ENCODE data around the gene FDPS.
"Not testable (repeated sequence)": the region's sequence is repeated elsewhere in the genome, so short reads cannot be mapped to it uniquely, and the experiment has no call there.

FDPS gene

DNA sequence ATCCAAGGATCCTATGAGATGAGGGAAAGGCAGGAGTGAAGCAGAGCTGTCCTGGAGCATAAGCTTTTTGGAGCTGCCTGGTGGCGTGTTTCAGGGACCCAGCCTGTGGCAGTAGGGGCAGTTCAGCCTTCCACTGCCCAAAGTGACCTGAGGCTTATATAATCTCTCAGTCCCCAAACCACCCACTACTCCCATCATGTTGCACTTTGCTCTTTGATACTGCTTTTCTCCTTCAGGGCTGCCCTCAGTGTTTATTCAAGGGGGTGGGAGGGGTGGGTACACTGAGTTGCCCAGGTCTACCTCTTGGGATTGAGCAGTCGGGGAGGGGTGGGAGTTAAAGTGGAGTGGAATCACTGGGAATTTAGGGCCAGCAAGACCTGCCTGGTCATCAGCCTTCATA lies 22.1 kb upstream of the FDPS start:
- no peak for DNase-seq

DNA sequence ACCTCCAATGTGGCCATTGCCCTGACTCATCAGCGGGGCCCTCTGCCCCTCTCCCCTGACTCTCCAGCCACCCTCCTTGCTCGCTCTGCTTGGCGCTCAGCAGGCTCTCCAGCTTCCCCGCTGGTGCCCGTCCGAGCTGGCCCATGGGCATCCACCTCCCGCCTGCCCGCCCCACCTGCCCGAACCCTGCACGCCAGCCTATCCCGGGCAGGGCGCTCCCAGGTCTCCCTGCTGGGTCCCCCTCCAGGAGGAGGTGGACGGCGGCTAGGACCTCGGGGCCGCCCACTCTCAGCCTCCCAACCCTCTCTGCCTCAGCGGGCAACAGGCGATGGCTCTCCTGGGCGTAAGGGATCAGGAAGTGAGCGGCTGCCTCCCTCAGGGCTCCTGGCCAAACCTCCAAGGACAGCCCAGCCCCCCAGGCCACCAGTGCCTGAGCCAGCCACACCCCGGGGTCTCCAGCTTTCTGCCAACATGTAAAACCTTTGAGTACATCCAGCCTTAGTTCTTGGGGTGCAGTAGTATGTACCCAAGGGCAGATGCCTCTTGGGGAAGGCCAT lies 20.6 kb upstream of the FDPS start:
- no peak for DNase-seq

DNA sequence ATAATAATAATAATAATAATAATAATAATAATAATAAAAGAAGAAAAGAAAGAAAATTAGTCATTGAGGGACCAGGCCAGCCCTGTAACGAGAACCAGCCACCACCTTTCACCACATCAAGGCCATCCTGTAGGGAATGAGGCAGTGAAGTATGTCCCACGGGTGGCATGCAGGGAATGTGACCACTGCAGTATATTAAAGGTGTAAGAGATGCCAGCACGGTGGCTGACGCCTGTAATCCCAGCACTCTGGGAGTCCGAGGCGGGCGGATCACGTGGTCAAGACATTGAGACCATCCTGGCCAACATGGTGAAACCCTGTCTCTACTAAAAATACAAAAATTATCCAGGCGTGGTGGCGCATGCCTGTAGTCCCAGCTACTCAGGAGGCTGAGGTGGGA lies 17.7 kb upstream of the FDPS start:
- DNase-seq = not testable (repeated sequence)

- no peak for DNase-seq
Measured at GRCh38 chr1:155293086-155293749, 15.4 kb upstream of the FDPS start.

DNA sequence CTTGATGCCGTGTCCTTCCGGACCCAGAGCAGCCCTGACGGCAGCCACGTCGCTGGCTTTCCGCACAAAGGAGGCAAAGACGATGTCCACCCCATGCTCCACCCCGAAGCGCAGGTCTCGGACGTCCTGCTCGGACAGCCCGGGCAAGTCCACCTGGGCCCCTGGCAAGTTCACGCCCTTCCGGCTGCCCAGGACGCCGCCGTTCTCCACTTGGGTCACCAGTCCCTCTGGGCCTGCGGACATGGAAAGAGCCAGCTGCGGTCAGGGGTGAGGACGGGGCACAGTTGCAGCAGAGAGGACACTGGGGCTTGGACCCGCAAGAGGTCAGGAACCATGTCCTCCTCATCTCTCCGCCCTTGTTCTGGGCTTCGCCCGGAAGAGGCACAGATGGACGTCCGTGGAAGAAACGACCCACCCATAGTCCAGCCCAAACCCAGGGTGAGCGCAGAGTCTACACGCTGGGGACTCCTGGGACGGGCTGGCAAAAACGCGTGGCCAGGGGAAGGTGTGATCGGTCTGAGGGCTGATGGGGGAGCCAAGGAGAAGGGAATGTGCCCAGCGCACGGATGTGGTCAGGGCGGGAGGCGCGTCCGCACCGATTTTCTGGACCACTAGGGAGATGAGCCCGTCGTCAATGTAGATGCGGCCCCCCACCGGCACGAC lies 14.0 kb upstream of the FDPS start:
- DNase-seq = no peak

GRCh38 chr1:155295183-155295941 lies 13.3 kb upstream of the FDPS start:
- no peak for DNase-seq

- DNase-seq = no peak
Measured at GRCh38 chr1:155295942-155296267, 12.8 kb upstream of the FDPS start.

GRCh38 chr1:155296661-155297060 lies 12.0 kb upstream of the FDPS start:
- DNase-seq = no peak

DNA sequence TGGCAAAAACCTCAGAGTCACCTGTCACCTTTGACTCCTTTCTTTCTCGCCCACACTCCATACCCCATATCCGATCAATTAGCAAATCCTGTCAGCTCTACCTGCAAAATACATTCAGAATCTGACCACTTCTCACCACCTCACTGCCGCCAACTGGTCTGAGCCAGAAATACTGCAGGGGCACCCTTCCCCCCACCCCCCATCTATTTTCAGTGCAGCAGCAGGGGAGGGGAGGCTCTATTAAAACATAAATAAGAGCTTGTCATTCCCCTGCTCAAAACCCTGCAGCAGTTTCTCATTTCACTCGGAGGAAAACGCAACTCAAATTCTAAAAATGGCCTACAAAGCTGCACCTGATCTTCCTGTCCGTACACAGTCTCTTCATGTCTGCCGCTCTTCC lies 11.3 kb upstream of the FDPS start:
- DNase-seq = no peak

DNA sequence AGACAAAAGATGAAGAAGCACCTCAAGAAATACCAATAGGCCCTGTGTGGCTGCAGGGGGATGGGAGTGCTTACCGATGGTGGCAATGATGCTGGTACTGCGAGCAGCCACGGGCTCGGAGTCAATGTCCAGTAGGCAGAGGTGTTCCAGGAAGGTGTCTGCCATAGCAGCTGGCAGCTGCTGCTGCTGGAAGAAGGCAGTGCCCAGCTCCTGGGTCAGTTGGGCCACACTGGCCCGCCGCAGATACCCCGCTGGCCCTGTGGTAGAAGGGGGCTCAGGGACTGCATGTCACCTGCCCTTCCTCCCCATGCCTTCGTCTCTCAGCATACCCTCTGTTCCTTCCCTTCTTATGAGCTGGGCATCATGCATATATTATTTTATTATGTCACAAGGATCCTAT lies 8.6 kb upstream of the FDPS start:
- no peak for DNase-seq

DNA sequence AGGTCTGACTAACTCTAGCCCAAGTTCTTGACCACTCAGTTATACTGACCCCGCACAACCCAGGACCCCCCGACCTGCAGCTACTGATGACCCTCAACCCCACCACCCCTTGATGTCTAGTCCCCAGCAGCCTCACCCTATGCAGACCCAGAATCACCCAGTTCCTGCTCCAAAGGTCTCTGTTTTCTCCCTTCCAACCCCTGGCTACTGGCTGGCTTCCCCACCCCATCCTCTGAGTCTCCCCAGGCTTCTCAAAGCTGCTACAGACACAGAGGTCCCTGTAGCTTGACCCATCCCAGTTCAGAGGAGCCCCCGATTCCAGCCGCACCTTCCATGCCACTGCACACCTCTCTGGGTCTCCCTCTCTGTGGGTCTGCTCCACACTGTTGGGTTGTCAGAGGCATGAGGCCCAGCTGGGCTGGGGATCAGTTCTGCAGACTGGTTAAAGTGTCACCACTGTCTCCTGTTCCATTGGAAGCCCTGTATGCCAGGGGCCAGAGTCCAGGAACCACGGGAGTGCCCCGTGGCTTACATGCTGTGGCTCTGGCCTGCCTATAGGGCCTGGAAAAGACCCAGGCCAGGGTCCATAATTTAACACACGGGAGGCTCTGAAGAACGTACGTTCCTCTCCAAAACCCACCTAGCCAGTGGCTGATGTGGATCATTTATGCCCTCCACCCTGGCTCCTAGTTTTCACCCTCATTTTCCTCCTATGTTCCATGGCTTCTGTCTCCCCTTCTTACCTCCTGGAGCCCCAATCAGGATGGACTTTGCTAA lies 7.9 kb upstream of the FDPS start:
- no peak for DNase-seq

DNA sequence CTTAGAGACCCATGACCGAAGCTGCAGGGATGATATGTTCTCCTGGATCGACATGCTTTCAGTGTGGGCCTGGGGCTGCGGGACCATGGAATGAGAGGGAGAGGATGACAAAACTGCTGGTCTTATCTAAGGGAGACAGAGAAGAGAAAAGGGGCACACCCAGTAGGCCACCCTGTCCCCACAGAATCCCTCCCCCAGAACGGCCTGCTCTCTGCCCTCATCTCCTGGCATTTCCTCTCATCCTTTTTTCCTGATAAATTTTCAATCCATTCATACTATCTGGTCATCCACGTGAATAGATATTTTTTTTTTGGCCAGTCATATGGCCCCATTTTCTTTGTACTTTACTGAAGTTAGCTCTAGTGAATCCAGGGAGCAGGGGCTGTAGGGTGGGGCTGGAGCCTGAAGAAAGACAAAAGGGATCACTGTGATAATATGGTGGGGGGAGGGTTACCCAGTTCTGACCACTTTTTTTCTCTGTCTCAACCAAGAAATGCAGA lies 7.3 kb upstream of the FDPS start, which contains the start of gene PKLR:
TSS of gene PKLR (minus strand) at position 97 of the 500 bp plus-strand sequence. CDS start at position 54, 43 bp downstream.
- no peak for DNase-seq

DNA sequence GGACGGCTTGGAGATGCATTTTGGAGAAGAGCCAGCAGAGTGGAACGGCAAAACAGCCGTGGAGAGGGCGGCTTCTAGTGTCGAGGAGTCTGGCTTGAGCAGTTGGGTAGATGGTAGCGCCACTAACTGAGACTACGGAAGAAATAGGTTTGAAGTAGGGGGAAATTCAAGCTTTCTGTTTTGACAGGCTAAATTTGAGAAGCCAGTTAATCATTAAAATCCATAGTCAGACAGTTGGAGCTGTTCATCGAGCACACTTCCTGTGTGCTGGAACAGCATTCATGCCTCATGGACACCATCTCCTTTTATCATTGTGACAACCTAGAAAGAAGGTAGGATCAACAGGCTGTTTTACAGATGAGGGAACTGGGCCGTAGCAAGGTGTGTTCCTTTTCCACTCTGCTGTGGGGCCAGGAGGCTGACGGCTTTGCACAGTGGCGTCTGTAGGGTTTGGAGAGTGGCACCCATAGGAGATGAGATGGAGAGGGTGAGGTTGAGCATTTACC lies 4.1 kb upstream of the FDPS start:
- no peak for DNase-seq

- DNase-seq = no peak
Measured at GRCh38 chr1:155305881-155306391, 2.7 kb upstream of the FDPS start.

DNA sequence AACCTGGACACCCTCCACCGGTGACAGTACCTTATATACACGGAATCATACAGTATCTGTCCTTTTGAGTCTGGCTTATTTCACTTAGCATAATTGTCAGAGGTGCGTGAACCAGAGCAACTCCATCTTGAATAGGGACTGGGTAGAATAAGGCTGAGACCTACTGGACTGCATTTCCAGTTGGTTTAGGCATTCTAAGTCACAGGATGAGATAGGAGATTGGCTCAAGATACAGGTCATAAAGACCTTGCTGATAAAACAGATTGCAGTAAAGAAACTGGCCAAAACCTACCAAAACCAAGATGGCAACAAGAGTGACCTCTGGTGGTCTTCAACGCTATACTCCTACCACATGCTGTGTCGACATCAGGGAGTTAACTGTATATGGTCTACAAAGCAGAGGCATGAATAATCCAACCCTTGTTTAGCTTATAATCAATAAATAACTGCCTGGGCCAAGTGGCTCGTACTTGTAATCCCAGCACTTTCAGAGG lies 1.4 kb upstream of the FDPS start:
- DNase-seq = no peak

- no peak for DNase-seq
Measured at GRCh38 chr1:155309423-155310021, 856 bp downstream of the FDPS start.

GRCh38 chr1:155313261-155313660 lies 4.6 kb downstream of the FDPS start:
- DNase-seq = no peak

- DNase-seq = no peak
Measured at GRCh38 chr1:155316922-155317321, 8.3 kb downstream of the FDPS start.

GRCh38 chr1:155318082-155318481 lies 9.4 kb downstream of the FDPS start:
- no peak for DNase-seq

DNA sequence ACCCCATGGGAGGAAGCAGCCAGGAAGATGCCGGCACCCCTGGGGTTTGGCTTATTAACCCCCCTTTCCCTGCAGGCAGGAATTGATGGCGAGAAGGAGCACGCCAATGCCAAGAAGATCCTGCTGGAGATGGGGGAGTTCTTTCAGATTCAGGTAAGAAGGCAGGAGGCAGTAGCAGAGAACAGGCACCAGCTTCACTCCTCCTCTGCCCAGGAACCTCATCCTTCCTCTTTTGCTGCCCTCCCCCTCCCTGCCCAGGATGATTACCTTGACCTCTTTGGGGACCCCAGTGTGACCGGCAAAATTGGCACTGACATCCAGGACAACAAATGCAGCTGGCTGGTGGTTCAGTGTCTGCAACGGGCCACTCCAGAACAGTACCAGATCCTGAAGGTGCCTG lies 10.9 kb downstream of the FDPS start:
- no peak for DNase-seq

GRCh38 chr1:155320252-155320651 lies 11.6 kb downstream of the FDPS start:
- DNase-seq = no peak

Data from activated effector memory CD4-positive, alpha-beta T cell treated with anti-CD3 and anti-CD28 coated beads, Interleukin-2, amount 50 U/mL, for 16 hours (primary cell).